ENCODE measurements around the gene ACTN4.

The ACTN4 gene

DNA sequence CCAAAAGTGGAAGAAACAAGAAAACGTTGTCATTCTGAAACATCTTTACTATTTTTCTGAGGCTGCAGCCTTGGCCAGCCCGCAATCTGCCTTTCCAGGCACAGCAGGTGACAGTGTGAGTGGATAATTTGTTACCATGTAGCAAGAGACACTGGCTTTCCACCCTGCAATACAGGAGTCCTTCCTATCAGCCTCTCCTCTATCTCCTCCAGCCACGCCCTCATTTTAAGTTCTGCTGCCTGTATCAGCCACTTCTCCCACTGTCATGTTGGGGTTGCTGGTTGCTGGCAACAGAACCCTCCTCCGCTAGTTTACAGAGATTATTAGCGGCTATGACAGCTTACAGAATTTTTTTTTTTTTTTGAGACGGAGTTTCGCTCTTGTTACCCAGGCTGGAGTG, 133.6 kb downstream of the ACTN4 start:
- no peak overlapping the region for H2AFZ ChIP-seq (ENCODE audit: low read depth, low read length)
- peaks cover 20% of the 10 kb centered on the region for H3K27me3 ChIP-seq (ENCODE audit: low read depth, low read length)
- H3K9me3 ChIP-seq (ENCODE audit: insufficient read depth, low read length) = no peaks in the 10 kb centered on the region
- no peaks in the 10 kb centered on the region for H4K20me1 ChIP-seq (ENCODE audit: insufficient read depth, low read length)
- no peak overlapping the region for H3K9ac ChIP-seq (ENCODE audit: low read length)
- no peak overlapping the region for H3K4me2 ChIP-seq (ENCODE audit: low read length)
- TF ChIP-seq, protein P1, sequence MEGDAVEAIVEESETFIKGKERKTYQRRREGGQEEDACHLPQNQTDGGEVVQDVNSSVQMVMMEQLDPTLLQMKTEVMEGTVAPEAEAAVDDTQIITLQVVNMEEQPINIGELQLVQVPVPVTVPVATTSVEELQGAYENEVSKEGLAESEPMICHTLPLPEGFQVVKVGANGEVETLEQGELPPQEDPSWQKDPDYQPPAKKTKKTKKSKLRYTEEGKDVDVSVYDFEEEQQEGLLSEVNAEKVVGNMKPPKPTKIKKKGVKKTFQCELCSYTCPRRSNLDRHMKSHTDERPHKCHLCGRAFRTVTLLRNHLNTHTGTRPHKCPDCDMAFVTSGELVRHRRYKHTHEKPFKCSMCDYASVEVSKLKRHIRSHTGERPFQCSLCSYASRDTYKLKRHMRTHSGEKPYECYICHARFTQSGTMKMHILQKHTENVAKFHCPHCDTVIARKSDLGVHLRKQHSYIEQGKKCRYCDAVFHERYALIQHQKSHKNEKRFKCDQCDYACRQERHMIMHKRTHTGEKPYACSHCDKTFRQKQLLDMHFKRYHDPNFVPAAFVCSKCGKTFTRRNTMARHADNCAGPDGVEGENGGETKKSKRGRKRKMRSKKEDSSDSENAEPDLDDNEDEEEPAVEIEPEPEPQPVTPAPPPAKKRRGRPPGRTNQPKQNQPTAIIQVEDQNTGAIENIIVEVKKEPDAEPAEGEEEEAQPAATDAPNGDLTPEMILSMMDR (IDR thresholded peaks at IDR 0.05; ENCODE audit: low read depth, low read length) = no peak
- H3K27ac ChIP-seq (ENCODE audit: low read length) = no peak overlapping the region
- H3K79me2 ChIP-seq (ENCODE audit: low read length) = no peaks in the 10 kb centered on the region
- H3K4me1 ChIP-seq (ENCODE audit: low read length) = no peaks in the 10 kb centered on the region
- H3K4me3 ChIP-seq (ENCODE audit: low read length) = no peak overlapping the region
- no peaks in the 10 kb centered on the region for H3K36me3 ChIP-seq (replicated peaks; ENCODE audit: low read depth, low read length)

Data from OCI-LY3 (cell line).